Ishikawa (cell line): ENCODE results near the gene ZMIZ1.
A peak's percentile ranks its signal among the peaks of the same experiment; 100 is the strongest.

Experiments used
- CEBPB ChIP-seq: IDR thresholded peaks from 2 replicates; pipeline ENCODE4 v1.6.1; 2012
- CREB1 ChIP-seq: IDR thresholded peaks from 2 replicates; pipeline ENCODE4 v1.6.1; 2012; ENCODE audit warnings: low read depth
- EGR1 ChIP-seq: IDR thresholded peaks from 2 replicates; pipeline ENCODE4 v1.6.1; 2012
- EP300 ChIP-seq: IDR thresholded peaks from 2 replicates; pipeline ENCODE4 v1.6.1; 2012; ENCODE audit warnings: borderline replicate concordance
- FOXM1 ChIP-seq: IDR thresholded peaks from 2 replicates; pipeline ENCODE4 v1.6.1; 2012; ENCODE audit warnings: low read depth, borderline replicate concordance
- NFIC ChIP-seq: IDR thresholded peaks from 2 replicates; pipeline ENCODE4 v1.6.1; 2012
- RAD21 ChIP-seq: IDR thresholded peaks from 2 replicates; pipeline ENCODE4 v1.6.1; 2012; ENCODE audit warnings: low read depth
- TAF1 ChIP-seq: IDR thresholded peaks from 2 replicates; pipeline ENCODE4 v1.6.1; 2012; ENCODE audit warnings: low read depth, mild to moderate bottlenecking
- TCF12 ChIP-seq: IDR thresholded peaks from 2 replicates; pipeline ENCODE4 v1.6.1; 2012; ENCODE audit warnings: low read depth
- TEAD4 ChIP-seq: IDR thresholded peaks from 2 replicates; pipeline ENCODE4 v1.6.1; 2012
- YY1 ChIP-seq: IDR thresholded peaks from 2 replicates; pipeline ENCODE4 v1.6.1; 2012; ENCODE audit warnings: low read depth
- ZBTB7A ChIP-seq: IDR thresholded peaks from 2 replicates; pipeline ENCODE4 v1.6.1; 2012; ENCODE audit warnings: low read depth
- TF ChIP-seq, protein P1 (sequence below): IDR thresholded peaks from 2 replicates; pipeline ENCODE4 v1.6.1; 2012
- TF ChIP-seq, protein P2 (sequence below): IDR thresholded peaks from 2 replicates; pipeline ENCODE4 v1.6.1; 2012; ENCODE audit warnings: low read depth, mild to moderate bottlenecking
- TF ChIP-seq, protein P3 (sequence below): IDR thresholded peaks from 2 replicates; pipeline ENCODE4 v1.6.1; 2012

The ZMIZ1 gene

DNA sequence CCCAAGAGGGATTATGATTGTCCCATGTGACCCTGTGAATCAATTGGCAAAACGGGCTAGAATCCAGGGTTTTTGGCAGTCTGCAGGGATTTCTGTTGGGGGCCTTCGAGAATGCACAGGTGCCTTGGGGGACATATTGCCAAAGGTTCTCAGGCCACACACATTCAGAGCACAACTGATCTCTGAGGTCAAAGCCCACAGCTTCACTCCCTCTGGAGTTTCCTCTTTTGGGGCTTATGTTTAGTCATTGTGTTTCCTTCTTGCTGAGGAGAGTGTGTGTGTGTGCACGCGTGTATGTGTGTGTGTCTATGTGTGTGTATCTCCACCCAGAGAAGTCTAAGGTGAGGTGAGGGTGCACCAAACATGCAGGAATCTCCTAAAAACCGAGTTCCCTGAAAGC, 287.3 kb downstream of the ZMIZ1 start:
- TF ChIP-seq CREB1 (no peak), NFIC (no peak), EGR1 (no peak), FOXM1 (no peak), TAF1 (no peak), YY1 (no peak), CEBPB (no peak)

DNA sequence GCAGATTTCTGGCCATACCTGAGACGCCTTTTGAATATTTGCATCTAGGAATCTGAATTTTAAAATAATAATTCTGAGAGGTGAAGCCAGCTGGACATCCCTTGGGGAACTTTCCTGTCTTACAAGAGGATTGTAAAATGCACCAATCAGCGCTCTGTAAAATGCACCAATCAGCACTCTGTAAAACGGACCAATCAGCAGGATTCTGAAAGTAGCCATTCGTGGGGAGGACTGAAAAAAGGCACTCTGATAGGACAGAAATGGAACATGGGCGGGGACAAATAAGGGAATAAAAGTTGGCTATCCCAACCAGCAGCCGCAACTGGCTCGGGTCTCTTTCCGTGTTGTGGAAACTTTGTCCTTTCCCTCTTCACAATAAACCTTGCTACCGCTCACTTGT, 288.4 kb downstream of the ZMIZ1 start:
- TF ChIP-seq CREB1 (no peak), YY1 (no peak), ZBTB7A (no peak), RAD21 (no peak), FOXM1 (no peak), TCF12 (no peak), TEAD4 (no peak), NFIC (no peak), EP300 (no peak), CEBPB (no peak), EGR1 (no peak)
- TF ChIP-seq, protein P1, sequence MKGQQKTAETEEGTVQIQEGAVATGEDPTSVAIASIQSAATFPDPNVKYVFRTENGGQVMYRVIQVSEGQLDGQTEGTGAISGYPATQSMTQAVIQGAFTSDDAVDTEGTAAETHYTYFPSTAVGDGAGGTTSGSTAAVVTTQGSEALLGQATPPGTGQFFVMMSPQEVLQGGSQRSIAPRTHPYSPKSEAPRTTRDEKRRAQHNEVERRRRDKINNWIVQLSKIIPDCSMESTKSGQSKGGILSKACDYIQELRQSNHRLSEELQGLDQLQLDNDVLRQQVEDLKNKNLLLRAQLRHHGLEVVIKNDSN, result no peak
- TF ChIP-seq, protein P2, sequence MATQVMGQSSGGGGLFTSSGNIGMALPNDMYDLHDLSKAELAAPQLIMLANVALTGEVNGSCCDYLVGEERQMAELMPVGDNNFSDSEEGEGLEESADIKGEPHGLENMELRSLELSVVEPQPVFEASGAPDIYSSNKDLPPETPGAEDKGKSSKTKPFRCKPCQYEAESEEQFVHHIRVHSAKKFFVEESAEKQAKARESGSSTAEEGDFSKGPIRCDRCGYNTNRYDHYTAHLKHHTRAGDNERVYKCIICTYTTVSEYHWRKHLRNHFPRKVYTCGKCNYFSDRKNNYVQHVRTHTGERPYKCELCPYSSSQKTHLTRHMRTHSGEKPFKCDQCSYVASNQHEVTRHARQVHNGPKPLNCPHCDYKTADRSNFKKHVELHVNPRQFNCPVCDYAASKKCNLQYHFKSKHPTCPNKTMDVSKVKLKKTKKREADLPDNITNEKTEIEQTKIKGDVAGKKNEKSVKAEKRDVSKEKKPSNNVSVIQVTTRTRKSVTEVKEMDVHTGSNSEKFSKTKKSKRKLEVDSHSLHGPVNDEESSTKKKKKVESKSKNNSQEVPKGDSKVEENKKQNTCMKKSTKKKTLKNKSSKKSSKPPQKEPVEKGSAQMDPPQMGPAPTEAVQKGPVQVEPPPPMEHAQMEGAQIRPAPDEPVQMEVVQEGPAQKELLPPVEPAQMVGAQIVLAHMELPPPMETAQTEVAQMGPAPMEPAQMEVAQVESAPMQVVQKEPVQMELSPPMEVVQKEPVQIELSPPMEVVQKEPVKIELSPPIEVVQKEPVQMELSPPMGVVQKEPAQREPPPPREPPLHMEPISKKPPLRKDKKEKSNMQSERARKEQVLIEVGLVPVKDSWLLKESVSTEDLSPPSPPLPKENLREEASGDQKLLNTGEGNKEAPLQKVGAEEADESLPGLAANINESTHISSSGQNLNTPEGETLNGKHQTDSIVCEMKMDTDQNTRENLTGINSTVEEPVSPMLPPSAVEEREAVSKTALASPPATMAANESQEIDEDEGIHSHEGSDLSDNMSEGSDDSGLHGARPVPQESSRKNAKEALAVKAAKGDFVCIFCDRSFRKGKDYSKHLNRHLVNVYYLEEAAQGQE, result no peak

DNA sequence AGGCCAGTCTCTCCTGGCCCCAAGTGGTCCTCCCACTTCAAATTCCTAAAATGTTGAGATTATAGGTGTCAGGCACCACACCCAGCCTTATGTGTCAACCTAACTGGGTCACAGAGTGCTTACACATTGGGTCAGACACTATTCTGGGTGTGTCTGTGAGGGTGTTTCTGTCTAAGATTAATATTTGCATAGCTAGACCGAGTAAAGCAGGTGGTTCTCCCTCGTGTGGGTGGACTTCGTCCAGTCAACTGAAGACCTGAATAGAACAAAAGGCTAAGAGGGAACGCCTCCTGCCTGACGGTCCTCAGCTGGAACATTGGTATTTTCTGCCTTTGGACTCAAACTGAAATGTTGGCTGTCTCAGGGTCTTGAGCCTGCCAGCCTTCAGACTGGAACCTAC, 290.0 kb downstream of the ZMIZ1 start:
- TF ChIP-seq CEBPB (no peak), EGR1 (no peak)
- TF ChIP-seq, protein P3, sequence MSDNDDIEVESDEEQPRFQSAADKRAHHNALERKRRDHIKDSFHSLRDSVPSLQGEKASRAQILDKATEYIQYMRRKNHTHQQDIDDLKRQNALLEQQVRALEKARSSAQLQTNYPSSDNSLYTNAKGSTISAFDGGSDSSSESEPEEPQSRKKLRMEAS, result peak; percentile 59

DNA sequence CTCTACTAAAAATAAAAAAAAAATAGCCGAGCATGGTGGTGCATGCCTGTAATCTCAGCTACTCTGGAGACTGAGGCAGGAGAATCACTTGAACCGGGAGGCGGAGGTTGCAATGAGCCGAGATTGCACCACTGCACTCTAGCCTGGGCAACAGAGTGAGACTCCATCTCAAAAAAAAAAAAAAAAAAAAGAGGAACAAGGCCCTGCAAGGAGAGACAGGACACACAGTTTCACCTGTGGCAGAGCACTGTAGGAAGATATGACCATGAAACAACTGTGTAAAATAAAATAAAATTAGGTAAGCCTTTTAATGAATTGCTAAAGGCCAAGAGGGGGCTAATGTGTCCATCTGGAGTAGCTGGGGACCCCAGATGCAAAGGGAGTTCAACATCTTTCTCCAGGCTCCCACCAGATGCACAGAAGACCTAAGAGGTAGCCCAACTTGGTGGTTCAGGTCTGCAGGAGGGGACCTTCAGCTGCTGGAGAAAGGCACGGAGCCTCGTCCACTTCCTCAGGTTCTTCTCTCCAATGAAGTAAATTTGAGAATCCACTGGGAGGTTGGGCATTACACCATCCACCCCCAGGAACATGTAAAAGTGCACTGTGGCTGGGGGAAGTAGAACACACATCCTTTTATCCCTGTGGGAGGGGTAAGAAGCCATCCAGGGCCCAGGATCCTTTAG, 291.2 kb downstream of the ZMIZ1 start:
- no peak for TF ChIP-seq FOXM1
- no peak for TF ChIP-seq CREB1
- TF ChIP-seq YY1, result no peak
- TF ChIP-seq EGR1, result no peak
- TF ChIP-seq, protein P3, result no peak
- no peak for TF ChIP-seq RAD21
- TF ChIP-seq CEBPB, result no peak
- no peak for TF ChIP-seq TEAD4
- no peak for TF ChIP-seq EP300
- no peak for TF ChIP-seq NFIC
- TF ChIP-seq TCF12, result no peak

DNA sequence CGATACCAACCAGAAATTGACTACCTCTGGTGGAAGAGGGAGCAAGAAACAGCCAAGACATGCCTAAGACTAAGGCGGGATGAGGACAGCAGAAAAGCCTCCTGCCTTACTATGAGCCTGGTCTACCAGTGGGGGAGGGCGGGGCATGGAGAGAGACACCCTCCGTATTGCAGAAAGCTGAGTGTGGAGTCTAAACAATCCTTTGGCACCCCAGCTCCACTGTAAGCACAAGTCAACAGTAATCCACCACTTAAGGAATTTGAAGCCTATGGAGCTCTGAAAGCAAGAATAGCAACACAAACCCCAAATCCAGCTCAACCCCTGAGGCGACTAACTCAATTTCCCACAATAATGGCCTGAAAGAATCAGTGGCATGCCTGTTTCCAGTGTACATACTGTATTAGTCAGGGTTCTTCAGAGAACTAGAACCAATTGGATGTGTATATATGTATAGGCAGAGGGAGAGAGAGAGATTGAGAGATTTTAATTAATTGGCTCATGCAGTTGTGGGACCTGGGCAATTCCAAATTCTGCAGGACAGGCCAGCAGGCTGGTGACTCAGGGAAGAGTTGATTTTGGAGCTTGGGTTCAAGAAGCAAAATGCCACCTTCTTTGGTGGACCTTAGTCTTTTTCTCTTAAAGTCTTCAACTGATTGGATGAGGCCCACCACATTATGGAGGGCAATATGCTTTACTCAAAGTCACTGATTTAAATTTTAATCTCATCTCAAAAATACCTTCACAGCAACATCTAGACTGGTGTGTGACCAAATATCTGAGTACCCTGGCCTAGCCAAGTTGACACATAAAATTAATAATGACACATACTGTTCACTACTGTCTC, 292.0 kb downstream of the ZMIZ1 start:
- TF ChIP-seq TAF1 (no peak), EGR1 (no peak), EP300 (no peak), FOXM1 (no peak), ZBTB7A (no peak), TEAD4 (no peak), NFIC (no peak)
- TF ChIP-seq, protein P2, result no peak

DNA sequence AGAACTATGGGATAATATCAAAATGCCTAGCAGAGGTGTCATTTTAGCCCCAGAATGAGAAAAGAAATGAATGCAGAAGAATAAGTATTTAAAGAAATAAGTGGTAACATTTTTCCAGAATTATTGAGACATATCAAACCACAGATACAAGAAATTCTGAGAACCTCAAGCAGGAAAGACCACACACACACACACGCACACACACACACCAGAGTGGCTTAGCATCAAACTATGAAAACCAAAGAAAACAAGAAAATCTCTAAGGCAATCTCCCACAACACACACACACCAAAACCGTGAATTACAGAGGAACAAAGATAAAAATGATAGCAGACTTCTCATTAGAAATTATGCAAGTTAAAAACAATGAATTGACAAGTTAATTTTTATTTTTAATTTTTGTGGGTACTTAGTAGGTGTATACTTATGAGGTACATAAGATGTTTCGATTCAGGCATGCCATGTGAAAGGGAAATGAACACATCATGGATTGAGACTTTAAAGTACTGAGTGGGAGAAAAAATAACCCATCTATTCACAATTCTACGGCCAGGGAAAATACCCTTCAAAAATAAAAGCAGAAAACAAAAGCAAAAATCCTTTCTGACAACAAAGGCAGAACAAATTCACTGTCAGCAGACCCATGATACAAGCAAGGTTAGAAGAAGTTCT, 293.1 kb downstream of the ZMIZ1 start:
- TF ChIP-seq, protein P1, result no peak
- TF ChIP-seq EGR1 (no peak), TEAD4 (no peak), TAF1 (no peak), CEBPB (no peak), FOXM1 (no peak)
- TF ChIP-seq, protein P3, result no peak
